HG03520 (cell line): Measurements from ENCODE around the gene DTNBP1.

Source experiments
- ATAC-seq: cut with Tn5 transposase; IDR thresholded peaks from one replicate; pipeline ENCODE4 v1.9.1; 2021; ENCODE audit warnings: mild to moderate bottlenecking, moderate library complexity; ENCODE audit not compliant: unreplicated experiment

DTNBP1 gene

DNA sequence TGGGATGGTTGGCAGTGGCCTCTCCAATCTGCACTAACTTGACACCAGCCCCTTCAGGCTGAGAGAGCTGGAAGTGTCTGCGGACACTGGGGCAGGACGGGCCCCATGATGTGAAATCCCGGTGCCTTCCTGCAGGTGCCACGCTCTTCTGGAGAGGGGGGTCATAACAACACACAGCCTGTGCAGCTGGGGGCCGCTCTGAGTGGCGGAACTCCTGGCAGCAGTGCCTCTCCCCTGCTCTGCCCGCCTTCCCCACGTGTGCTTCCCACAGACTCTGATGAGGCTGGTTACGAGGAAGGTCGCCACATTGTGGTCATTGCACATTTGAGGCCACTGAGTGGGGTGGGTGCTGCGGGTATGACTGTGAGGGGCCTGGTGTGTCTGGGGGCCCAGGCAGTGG is 145.2 kb downstream of the DTNBP1 start:
- ATAC-seq: no peak

DNA sequence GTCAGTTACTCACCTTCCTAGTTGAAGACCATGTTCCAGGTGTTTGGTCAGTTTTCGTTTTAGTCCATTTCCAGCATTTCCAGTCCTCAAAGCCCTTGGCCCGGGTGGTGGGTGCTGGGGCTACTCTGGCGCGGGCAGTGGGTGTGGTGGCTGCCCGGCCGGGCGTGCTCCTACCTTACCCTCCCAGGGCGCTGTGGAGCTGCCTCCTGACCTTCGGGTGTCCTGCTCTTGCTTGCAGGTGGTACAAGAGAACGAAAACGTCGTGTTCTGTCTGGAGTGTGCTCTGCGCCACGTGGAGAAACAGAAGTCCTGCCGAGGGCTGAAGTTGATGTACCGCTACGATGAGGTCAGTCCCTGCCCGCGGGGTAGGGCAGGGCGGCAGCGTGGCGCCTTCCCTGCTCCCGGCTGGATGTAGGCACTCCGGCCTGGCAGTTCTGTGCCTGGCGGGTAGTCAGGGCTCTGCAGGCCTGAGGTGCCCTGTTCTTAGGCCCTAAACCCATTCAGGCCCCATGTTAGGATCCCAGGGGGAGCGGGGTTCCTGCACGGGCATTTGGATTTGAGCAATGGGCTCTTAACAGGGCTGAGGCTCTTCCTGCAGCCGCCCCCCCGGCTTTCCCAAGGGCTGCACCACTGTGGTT is 145.8 kb downstream of the DTNBP1 start:
- ATAC-seq: no peak

DNA sequence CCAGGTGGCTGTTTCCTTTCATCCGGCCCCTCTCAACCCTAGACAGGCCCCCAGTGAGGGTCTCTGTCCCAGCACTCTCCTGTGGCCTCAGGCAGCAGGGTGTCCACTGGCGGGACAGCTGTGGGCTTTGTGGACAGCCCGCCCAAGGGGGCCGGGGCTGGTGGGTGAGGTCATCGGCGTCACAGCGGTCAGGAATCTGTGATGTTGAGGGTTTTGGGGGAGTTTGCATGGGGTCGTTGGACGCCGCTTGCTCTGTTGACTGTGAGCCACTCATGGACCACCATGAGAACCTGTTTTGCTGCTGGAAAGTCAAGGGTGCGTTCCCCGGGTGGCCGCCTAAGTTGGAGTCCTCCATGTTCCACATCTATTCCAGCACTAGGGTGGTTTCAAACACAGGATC is 146.4 kb downstream of the DTNBP1 start:
- no peak for ATAC-seq

DNA sequence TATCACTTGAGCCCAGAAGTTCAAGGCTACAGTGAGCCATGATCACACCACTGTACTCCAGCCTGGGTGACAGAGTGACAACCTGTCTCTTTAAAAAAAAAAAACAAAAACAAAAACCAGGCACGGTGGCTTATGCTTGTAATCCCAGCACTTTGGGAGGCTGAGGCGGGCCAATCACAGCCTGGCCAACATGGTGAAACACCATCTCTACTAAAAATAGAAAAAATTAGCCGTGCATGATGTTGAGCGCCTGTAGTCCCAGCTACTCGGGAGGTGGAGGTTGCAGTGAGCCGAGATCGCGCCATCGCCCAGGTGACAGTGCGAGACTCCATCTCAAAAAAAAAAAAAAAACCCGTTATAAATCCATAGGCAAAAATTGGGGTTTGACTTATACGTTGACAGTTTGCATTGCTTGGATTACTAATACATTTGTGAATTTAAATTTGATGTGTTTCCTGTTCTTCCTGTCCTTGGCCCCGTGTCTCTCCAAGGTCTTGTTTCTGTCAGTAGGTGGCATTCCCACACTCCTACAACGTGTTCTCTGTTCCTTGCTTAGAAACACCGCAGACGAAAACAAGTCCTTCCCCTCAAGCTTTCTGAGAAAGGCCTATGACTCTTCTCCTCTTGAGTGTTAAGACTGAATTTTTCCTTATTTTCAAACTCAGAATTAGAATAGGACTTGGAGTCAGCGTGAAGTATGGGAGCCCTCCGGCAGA is 147.0 kb downstream of the DTNBP1 start:
- ATAC-seq: no peak

DNA sequence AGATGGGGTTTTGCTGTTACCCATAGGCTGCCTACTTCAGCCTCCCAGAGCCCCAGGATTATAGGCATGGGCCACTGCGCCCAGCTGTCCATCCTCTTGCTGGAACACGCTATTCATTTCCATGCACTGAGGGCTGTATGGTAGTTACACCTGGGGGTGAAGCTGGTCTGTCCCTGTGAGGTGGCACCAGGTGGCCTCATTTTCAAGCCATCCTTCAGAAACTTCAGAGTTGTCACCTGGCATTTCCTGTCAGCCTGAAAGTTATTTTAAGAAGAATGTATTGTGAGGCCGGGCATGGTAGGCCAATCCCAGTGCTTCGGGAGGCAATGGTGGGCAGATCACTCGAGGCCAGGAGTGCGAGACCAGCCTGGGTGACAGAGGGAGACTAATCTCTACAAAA is 147.6 kb downstream of the DTNBP1 start:
- ATAC-seq: no peak

DNA sequence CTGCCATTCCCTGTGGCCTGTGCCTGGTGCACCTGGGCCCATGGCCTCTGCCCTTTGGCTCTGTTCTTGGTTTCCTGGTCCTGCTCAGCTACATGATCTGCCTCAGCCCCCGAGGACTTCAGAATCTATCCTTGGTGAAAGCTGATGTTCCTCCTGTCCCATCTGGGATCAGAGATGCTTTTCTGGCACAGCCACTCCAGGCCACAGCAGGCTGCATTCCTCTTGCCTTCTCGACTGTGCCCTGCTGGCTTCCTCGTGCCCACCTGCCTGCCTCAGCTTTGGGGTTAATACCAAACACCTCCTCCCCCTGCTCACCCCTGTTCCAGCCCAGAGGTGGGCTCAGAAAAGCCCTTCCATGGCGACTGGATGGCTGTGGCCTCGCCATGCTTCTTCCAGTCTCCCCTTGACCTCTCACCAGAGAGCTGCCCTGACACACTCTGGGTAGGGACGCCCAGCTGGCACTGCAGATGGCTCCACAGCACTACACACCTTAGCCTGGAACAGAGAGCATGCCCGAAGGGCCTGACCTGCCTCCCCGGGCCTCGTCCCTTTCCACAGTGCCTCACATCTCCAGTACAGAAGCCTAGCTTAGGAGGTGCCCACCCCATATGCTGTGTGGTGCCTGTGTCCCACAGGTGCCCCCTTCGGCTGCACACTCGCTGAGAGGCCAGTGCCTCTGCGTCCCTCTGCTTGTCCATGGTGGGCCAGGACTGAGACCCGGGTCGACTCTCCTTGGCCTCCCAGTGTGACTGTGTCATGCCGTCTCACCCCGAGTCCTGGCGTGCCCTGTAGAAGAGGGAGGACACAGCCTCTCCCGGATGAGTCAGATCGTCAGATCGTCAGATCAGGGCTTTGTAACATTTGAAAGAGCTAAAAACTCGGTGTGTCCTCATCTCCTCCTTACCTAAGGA is 148.8 kb downstream of the DTNBP1 start:
- no peak for ATAC-seq

DNA sequence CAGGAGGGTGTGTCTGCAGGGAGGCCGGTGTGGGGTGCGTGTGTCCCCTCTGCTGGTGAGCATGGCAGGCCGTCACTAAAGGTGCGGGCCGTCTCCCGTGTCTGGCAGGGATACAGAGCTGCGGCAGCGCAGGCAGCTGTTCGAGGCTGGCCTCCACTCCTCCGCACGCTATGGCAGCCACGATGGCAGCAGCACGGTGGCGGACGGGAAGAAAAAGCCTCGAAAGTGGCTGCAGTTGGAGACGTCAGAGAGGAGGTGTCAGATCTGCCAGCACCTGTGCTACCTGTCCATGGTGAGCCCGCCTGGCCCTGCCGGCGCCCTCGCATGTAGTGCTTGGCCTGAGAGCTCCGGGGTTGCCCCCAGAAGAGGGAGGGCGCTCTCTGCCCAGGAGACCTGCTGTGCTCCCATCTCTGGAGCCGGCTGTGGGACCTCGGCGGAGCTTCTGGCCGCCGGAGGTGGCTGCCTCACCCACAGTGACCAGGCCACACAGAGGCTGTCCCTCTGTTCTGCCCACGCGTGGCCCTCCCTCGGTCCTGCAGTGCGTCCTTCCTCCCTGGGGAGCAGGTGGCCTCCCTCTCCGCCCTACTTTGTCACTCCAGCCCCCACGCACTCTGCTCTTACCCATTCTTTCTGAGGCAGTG is 149.6 kb downstream of the DTNBP1 start:
- no peak for ATAC-seq

DNA sequence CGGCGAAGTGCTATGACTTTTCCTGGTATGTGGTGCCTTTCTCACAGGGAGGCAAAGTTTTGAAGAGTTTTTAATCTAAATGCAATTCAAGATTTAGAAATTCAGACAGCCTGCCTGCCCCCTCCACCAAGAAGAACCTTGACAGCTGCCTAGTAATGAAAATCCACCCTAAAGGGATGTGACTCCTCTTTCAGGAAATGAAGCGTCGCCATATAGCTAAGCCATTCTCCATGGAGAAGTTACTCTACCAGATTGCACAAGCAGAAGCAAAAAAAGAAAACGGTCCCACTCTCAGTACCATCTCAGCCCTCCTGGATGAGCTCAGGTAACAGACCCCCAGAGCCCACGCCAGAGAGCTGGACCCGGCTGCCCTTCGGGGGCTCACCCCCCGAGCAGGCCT is 150.1 kb downstream of the DTNBP1 start:
- ATAC-seq: no peak

DNA sequence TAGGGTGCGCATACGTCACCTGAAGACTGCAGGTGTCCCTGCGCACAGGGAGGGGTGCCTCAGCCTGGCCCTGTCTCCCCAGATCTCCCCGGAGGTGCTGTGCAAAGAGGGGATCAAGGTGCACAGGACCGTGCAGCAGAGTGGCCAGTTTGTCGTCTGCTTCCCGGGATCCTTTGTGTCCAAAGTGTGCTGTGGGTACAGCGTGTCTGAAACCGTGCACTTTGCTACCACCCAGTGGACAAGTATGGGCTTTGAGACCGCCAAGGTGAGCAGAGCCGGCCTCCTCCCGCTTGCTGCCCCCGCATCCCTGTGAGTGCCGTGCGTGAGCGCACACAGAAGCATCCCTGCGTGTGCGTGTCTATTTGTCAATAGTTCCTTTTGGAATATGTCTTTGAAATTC is 150.7 kb downstream of the DTNBP1 start:
- no peak for ATAC-seq

DNA sequence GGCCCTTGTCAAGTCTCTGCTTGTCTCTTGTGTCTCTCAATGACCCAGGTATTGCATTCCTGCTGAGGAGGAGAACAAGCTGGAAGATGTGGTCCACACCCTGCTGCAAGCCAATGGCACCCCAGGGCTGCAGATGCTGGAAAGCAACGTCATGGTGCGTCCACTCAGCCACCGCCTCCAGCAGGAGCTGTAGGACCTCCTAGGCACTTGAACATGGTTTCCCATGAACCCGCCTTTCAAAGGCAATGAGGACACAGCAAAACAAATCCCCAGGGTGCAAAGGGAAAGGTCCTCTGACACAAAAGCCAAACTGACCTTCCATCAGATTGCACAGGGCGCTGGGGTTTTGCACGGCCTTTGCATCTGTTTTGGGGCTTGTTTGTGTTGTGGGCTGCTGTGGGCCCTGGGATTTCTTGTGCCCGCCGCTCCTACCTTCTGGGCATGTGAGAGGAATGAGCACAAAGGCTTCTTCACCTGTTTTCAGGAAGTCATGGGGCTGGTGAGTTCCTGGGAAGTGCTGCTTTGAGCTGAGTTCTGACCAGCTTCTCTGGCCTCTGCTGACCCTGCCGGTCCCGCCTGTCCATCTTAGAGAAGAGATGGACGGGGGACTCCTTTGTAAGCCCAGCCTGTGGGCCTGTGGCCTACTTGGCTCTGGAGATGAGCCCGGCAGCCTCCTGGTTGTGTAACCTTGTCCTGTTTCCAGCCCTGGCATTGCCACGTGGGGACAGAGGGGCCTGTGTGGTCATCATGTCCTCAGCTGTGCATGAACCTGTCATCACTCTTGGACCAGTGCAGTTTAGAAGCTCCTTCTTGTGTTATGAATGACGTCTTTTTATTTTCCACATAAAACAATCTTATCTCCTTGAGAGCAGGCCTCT is 151.3 kb downstream of the DTNBP1 start:
- no peak for ATAC-seq

DNA sequence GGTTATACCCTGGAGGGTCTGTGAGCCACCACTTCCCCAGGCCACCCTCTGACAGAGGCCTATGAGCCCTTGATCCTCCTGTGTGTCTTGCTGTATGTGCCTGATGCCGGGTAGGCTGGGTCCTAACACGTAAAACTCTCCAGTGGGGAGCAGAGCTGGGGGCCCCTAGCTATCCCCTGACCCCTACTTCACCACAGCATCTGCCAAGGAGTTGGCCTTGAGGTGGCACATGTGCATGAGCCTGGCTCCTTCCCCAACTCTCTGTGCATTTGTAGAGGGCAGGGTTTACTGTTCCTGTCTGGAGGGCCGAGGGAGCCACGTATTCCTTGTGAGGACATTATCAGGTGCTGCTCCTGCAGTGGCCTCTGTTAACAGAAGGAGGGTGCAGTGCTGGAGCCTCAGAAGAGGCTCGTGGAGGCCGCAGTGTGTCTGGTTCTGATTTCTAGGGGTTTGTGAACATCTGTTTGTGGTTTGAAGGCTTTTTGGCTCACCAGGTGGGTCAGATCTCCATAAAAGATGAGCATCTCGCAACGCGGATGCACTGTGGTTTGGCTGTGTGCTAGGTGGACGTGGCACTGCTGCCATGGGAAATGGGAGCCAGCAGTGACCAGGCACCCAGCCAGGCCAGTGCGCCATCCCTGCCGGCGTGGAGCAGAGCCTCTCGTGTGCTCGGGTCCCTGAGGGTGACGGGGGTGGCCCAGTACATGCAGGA is 152.1 kb downstream of the DTNBP1 start:
- no peak for ATAC-seq

DNA sequence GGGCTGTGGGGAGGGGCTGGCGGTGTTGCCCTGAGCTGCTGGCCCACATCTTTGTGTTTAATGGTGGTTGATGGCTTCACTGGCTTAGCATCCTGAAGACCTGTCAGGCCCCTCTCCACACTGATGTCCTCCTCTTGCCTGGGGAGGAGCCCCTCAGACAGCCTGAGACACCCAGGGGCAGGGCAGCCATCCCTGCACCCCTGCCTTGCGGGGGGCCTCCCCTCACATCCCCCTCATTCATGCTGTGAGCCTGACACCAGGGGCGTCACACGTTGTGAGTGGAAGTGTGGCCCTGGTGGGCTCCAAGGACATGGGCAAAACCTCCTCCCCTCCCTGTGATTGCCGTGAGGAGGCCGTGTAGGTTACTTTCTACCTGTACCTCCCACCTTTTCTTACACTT is 152.7 kb downstream of the DTNBP1 start:
- no peak for ATAC-seq

DNA sequence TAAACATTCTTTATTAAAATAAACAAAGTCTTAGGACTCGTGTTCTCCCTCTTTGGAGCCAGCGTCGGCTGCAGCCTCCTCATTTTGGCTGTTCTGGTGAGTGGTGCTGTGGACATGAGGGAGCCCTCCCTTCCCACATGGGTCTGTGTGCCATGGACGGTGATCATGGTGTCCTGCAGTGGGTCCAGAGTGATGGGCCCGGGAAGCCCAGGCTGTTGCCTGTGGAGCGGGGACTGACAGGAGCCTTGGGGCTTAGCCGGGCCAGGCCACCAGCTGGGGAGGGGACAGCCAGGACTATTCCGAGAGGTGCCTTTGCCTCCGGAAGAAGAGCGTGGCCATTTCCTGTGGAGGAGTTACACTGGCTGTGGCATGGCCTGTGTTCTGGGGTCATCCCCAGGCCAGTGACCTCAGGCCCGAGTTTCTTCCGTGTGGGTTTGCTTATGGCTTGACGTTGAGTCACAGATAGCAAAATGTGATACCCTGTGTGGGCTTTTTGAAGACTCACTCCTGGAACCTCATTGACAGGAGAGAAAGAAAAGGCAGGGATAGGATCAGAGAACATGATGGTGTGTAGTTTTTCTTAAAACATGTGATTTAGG is 153.4 kb downstream of the DTNBP1 start:
- ATAC-seq: no peak

DNA sequence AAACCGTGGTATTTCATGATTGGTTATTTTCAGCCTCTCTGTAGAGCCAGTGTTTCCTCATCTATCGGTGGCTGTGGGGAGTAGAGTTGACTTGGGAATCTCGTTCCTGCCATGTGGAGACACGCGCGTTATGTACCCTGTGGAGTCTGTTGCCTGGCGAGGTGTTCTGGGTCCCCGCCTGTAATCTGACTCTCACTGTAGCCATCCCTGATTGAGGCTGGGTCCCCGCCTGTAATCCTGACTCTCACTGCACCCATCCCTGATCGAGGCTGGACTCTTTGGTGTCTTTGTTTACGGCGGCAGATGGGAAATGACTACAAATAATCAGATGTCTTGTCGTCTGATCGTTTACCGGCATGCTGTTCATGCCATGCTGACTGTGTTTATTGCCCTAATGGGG is 153.9 kb downstream of the DTNBP1 start:
- no peak for ATAC-seq

DNA sequence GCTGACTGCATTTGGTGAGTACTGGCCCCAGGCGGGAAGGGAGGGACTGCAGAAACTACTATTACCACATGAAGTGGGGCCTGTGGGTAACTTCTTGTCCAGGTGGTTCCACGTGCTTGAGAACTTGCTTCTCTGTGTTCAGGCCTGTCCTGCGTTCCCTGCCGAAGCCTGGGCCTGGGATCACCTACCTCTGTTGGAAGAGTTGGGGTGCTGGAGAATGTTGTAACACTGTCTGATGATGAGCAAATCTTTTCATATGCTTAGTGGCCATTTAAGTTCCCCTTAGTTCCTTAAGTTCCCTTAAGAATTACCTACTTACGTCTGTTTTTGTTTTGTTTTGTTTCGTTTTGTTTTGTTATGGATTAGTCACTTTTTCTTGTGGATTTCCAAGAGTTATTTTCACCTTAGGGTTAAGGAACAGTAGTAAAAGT is 154.4 kb downstream of the DTNBP1 start:
- no peak for ATAC-seq

DNA sequence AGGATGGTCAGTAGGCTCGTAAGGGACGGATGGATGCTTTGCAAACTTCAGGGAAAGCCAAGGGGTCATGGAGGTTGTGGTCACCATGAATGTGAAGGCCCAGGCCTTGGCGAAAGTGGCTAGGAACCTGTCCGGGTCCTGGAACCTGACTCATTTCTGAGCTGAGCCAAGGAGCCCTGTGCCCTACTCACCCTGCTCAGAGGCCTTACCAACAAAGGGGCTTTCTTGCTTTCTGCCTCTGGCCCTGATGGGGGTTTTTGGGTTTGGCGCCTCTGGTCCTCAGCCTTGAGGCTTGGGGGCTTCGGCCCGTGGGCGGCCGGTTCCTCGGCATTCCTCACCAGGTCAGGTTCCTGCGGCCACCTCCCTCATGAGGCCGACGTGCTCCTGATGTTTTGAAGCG is 155.1 kb downstream of the DTNBP1 start:
- no peak for ATAC-seq

DNA sequence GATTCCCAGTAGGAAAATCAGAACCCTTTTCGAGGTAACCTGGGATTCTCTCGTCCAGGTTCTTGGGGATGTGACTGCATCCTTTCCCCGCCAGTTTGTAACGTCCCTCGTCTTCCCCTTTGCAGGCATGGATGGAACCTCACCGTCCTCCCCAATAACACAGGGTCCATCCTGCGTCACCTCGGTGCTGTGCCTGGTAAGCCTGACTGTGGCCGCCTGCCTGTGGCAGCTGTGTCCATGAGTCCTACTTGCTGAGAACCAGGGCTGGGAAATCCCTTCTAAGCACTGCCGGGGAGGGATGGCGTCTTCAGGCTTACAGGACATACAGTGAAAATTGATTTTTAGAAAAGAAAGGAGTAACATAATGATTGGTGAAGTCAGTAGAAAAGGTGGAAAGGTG is 155.6 kb downstream of the DTNBP1 start:
- no peak for ATAC-seq

DNA sequence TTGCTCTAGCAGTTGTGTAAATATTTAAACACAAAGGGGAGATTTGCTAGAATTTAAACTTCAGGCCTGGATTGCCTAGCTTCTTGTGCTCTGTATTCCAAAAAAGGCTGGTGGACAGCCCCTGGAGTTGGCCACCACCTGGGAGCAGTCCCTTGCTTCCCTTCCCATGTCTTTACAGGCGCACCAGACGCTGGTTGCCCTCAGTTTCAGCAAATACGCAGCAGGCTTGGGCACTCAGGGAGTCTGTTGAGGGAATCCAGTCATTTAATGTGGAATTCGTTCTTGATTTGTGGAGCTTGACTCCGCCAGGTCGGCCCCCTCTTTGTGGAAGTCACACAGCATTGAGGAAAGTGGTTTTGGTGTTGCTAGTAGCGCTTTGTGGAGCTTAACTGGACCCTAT is 156.8 kb downstream of the DTNBP1 start:
- ATAC-seq: no peak

DNA sequence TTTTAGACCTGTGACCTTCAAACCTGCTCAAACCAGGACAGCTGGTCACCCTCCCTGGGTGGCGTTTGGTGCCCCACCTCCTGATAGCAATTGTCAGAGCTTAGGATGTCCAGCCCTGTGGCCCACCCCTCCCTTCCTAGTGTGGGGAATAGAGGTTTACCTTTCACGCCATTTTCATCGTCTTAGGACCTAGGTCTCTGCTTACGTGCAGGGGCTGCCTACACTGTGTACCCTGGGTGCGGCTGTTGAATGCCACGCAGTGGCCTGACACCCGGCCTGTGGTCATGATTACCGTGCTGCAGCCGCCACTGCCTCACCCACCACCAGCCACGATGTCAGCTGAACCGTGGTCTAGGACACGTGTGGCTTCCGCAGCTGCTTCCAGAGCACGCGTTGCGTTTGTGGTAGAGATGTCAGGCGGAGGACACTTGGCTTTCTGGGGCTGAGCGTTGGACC is 157.3 kb downstream of the DTNBP1 start:
- no peak for ATAC-seq
